HG03175 (cell line): Measurements from ENCODE around the gene ZNF302.
"Not testable (repeated sequence)": the region's sequence is repeated elsewhere in the genome, so short reads cannot be mapped to it uniquely, and the experiment has no call there.

Experiments
- ATAC-seq: cut with Tn5 transposase; IDR thresholded peaks from one replicate; pipeline ENCODE4 v1.9.1; 2021; ENCODE audit warnings: mild to moderate bottlenecking, moderate library complexity; ENCODE audit not compliant: unreplicated experiment

Gene ZNF302

DNA sequence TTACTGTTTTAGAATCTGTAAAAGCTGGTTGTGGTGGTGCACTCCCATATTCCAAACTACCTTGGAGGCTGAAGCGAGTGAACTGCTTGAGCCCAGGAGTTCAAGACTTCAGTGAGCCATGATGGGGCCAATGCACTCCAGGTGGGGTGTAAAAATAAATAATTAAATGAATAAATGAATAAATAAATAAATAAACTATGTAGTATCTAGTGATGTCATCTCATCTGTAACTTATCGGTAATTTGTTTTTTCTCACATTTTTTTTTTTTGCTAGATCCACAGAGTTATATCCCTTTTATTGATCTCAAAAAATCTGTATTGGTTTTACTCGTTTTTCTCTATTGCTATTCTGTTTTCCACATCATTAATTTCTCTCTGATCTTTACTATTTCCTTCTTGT, 5.5 kb upstream of the ZNF302 start:
- ATAC-seq, result no peak

DNA sequence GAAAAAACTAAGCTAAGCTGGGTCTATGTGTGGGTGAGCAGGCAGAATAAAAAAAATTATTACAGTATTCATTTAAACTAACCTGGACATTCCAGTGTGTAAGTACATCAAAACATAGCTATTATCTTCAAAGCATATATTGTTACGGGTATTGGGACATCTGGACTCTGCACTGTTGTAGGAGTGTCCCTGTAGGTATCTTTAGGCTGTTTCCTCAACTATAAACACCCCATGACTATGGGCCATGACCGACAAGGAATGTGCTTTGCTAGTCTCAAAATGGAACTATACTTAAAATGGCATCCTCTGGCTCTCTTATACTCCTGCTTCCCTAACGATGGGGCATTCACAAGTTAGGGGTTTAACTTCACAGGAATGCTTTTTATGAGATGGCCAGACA, 3.9 kb upstream of the ZNF302 start:
- ATAC-seq, result no peak

DNA sequence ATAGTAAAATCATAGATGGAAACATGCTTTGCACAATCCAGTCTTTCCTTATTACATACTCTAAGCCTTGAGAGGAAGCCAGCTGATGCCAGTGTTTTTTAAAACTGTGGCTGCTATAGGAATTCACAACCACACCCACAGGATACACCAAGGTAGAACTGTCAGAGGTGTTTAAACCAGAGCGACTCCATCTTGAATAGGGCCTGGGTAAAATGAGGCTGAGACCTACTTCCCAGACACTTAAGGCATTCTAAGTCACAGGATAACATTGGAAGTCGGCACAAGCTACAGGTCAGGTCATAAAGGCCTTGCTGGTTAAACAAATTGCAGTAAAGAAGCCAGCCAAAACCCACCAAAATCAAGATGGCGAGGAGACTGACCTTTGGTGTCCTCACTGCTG, 2.2 kb upstream of the ZNF302 start:
- no peak for ATAC-seq

DNA sequence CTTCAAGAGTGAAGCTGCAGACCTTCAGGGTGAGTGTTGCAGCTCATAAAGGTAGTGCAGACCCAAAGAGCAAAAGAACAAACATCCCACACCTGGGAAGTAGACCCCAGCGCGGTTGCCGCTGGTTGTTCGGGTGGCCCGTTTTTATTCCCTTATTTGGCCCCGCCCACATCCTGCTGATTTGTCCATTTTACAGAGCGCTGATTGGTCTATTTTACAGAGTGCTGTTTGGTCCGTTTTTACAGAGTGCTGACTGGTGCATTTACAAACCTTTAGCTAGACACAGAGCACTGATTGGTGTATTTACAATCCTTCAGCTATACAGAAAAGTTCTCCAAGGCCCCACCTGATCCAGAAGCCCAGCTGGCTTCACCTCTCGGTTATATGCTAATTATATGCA, 1.6 kb upstream of the ZNF302 start:
- ATAC-seq, result no peak

DNA sequence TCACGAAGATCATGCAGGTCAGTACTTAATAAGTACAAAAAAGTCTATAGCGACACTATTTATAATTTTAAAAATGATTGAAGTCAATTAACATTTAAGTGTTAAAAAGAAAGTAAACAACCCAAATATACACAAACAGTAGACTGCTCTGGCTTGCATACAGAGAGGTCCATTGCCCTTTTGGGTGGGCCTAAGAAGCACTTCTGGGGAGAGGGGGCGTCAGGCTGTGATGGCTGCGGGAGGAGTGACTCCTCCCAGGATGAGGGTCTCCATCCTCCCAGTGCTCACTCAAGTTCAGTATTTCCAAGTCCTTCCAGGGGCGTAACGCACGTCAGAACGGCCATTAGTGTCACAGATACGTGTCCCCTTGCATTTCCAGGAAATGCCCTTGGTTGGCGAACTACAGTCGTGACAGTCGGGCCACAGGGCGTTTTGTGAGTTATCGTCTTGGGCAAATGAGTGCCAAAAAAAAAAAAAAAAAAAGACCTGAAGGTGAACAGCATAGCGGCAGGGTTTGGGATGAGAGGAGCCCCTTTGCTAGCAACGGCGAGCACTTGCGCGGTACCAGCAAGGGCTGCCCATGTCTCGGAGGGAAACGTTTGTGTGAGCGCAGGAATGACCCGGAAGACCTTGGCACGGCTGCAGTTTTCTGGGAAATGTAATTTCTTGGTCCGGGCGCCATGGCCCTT, 637 bp upstream of the ZNF302 start, which contains the start of gene SCGB2B2:
SCGB2B2 (minus strand) TSS at position 463 of the 689 bp plus-strand sequence. CDS start 82,596 bp downstream, outside the sequence.
- peak; percentile 49 for ATAC-seq

DNA sequence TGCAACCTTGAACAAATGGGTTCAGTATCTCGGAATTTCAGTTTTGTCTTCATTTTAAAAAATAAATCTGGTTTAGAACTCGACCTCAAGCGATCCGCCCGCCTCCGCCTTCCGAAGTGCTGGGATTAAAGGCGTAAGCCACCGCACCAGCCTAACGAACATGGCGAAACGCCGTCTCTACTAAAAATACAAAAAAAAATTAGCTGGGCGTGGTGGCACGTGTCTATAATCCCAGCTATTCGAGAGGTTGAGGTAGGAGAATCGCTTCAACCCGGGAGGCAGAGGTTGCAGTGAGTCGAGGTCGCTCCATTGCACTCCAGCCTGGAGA, 571 bp downstream of the ZNF302 start:
- no peak for ATAC-seq

DNA sequence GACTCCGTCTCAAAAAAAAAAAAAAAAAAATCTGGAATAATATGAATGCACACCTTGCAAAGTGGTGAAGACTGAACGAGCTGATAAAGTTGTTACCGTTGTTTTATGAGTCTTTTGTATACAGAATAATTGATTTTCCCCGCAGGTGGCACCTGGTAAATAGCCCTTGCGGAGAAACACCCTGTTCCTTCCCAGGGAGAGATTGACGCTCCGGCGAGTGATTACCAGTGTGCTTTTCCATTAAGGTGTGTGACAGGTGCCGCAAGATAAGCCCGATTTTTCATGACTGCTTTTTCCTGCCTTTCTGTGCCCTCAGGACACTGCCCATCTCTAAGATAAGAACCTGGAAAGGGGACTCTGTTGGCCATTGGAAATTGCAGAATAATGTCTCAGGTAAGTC, 943 bp downstream of the ZNF302 start:
- ATAC-seq, result no peak

DNA sequence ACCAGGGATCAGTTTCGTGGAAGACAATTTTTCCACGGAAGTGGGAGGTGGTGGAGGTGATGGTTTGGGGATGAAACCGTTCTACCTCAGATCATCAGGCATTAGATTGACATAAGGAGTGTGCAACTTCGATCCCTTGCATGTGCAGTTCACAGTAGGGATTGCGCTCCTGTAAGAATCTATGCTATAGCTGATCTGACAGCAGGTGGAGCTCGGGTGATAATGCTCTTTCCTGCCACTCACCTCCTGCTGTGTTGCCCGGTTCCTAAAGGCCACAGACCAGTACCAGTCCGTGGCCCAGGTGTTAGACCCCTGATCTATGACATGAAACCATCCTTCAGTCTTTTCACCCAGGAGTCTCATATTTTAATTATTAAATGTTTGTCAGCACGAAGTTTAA, 4.0 kb downstream of the ZNF302 start:
- no peak for ATAC-seq

DNA sequence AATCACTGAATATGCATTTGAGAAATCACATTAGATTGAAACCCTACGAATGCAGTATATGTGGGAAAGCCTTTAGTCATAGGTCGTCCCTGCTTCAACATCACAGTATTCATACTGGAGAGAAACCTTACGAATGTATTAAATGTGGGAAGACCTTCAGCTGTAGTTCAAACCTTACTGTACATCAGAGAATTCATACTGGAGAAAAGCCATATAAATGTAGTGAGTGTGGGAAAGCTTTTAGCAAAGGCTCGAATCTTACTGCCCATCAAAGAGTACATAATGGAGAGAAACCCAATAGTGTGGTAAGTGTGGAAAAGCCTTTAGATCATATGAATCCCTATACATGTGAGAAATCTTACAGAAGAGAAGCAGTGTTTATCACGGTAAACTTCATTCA, 7.8 kb downstream of the ZNF302 start:
- ATAC-seq, result not testable (repeated sequence)

DNA sequence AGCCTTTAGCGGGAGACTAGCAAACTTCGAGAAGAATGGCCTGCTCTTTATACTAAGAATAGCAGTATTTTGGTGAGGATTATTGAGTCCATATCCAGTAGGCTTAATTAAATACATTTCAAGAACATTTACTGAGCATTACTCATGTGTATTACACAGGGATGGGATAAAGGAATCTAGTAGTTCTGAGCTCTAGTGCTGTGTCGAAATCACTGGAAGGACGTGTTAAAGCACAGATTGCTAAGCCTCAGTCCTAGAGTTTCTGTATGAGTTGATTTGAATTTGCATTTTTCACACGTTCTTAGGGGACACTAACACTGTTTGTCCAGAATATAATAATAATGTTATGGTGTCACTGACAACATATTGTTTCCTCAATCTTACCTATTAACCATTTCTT, 9.0 kb downstream of the ZNF302 start:
- ATAC-seq, result no peak

DNA sequence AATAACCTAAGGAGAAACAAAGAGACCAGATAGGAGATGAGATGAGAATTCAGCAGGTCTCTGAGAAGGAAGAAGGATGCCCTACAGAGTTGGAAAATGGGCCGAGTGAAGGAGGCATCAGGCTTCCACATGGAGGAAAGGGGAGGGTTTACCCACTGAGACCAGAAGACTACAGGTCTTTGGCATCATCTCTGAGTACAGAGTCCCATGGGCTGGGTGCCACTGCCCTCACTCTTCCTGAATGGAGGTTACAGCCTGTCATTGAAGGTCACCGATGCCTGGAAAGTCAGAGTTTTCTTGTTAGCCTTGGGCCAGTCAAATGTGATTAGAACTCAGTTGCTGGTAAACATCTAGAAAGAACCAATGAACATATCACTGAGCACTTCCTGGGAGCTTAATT, 9.9 kb downstream of the ZNF302 start:
- ATAC-seq, result no peak

DNA sequence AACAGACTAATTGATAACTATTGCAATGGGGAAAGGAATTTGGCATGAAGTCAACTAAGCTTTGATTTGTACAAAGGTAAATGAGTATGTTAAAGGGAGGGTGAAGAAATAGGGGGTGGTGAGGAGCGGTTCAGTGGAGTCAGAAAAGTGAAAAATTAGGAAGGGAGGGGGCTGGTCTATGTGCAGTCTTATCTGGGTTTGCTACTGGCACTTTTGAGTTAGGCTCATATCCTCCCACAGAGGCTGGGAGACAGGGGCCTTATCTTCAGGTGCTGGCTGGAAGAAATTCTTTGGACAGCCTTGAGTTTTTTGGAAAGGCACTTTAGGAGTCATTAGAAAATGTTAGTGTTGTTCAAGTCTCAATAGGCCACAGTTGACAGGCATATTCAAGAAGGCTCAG, 11.1 kb downstream of the ZNF302 start:
- ATAC-seq, result no peak

DNA sequence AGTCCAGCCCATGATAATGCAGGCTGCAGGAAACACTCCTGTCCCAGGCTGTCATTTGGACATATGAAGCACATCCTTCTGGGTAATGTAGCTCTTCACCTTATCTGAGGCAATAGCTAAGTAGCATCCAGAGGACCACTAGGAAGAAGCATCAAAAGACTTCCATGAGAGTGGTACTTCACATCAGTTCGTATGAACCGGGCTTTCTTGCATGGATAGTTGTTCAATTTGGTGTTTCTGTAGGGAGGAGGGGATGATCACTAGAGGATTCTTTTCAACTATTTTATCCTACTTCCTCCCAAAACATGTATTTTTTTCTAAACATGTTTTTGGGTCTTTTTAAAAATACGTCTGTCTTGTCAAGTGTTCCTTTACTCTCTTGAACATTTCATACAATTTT, 12.9 kb downstream of the ZNF302 start:
- ATAC-seq, result no peak

DNA sequence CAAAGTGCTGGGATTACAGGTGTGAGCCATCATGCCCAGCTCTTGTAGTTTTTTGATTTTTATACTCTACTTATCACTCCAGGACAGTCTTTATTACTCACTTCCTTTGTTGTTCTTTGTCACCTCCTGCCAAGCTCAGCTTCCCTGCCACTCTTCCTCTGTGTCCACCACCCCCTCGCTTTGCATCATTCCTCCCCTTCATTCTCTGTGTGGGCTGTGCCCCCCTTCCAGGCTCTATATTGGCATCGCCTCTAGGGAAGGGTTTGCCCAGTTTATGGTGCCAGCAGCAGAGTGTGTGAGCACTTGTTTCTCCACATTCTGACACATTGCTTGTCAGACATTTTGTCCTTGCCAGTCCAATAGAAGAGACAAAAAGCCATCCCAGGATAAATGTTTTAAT, 15.1 kb downstream of the ZNF302 start:
- ATAC-seq, result no peak

DNA sequence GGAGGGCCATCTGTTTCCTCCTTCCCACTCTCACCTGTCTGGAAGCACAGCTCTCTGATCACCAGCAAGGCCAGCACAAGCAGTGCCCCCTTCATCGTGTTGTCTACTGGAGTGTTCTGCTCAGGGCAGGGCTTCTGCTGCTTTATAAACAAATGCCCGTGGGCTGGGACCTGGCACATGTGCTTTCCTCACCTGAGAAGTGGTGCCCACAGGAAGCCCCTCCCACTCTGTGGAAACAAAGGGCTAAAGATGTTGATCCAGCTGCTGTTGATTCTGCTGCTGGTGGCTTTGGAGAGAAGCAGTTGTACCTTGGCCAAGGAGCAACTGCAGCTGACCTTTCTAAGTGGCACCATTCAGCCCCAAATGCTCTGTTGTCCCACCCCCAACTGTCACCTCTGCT, 30.2 kb downstream of the ZNF302 start:
- ATAC-seq, result no peak

DNA sequence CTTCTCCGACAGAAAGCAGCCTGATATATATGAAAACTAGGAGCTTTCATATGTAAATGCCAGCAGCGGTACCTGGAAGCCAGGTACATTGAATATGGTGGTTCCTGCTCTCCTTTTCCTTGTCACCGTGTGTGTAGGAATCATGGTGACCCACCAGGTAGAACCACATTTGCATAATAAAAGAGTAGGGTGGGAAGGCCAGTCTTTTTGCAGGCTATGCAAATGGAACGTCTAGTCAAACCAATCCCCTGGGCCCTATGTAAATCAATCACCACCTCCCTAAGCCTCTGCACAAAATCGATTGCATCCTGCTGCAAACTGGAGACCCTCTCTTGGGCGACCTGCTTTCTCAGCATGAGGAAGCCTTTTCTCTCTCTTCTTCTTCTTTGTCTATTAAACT, 34.4 kb downstream of the ZNF302 start:
- no peak for ATAC-seq

DNA sequence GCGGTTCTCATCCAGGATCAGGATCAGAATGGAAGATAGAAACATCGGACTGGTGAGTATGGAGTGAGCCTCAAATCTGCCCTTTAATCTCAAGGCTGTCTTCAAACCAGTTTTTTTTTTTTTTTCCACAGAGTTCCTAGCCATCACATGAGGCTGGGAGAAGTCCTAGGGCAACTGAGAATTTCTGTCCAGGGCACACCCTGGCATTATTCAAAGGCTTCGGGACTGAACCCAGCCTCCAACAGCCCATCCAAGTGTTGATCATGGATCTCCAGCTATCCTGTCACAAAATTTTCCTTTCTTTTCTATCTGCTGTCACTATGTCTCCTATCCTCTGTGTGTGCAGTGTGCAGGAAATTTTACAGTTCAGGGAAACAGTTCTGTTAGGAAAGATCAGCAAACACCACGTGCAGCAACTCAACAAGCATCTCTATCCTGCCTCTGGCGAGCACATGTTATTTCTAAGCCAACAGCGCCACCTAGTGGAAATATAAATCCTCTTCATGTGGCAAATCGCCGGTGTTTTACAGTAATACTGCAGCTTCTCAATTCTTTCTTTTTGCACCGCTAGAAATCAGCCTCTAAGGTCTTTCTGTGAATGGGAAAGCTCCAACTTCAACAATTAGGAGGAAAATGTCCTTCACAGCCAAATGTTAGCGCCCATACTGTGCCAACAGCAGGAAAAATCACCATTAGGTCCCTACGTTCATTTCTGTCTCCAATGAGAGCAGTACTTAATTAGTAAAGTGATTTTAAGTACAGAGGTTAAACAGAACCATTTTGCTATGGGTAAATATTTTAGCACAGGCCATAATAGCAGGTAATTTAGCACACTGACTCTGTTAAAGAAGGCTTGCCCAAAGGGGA, 35.1 kb downstream of the ZNF302 start:
- ATAC-seq, result no peak

DNA sequence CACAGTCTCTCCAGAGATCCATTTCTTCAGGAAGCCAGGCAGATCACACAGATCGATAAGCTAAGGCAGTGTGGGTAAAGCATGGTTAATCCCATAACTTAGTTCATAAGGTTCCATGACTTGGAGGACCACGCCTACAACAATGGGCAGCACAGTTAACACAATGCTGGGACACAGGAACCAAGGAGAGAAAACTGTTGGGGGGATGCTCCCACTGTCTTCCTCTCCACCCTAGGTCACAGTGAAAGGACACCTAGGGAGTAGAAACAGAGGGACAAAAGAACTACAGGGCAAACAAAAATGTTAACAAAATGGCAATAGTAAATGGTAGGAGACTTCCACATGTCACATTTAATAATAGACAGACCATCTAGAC, 35.8 kb downstream of the ZNF302 start:
- no peak for ATAC-seq

DNA sequence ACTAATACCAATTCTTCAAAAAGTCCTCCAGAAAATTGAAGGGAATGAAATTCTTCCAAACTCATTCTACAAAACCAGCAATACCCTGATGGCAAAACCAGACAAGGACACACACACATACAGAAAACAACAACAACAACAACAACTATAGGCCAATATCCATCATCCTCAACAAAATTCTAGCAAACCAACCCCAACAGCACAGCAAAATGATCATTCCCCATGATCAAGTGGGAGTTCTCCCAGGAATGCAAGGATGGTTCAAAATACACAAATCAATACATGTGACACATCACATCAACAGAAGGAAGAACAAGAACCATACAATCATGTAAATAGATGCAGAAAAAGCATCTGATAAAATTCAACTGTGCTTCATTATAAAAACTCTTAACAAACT, 37.9 kb downstream of the ZNF302 start:
- no peak for ATAC-seq

DNA sequence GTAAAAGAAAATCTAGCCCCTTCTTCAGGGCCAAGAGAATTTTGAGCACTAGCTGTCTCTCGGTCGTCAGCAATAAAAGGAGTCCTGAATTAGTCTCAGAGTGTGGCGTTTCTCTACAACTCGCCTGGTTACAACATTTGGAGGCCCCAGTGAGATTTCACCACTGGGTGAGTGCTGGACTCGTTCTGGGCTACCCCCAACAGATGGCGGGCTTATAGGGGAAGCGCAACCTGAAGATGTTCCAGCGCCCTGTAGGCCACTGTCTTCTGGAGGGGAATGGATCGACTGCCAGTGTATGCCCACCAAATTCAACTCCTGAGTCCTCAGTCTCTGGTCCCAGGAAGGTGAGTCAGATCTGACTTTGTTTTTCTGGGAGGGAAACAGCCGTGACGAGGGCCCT, 44.9 kb downstream of the ZNF302 start:
- ATAC-seq, result no peak

DNA sequence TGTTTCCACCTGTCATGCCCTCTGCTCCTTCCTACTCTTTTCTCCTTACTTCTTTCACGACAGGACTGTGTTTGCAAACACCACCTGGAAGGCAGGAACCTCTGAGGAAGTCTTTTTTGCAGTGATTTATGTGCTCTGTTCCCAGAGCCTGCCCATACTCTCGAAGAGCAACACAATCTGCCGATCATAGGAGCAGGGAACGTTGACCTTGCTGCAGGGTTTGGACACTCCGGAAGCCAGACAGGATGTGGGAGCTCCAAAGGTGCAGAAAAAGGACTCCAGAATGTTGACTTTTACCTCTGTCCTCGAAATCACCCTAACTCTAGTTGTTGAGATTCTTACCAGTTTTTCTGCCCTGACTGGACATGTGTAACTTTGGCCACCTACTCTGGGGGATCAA, 47.9 kb downstream of the ZNF302 start:
- no peak for ATAC-seq

DNA sequence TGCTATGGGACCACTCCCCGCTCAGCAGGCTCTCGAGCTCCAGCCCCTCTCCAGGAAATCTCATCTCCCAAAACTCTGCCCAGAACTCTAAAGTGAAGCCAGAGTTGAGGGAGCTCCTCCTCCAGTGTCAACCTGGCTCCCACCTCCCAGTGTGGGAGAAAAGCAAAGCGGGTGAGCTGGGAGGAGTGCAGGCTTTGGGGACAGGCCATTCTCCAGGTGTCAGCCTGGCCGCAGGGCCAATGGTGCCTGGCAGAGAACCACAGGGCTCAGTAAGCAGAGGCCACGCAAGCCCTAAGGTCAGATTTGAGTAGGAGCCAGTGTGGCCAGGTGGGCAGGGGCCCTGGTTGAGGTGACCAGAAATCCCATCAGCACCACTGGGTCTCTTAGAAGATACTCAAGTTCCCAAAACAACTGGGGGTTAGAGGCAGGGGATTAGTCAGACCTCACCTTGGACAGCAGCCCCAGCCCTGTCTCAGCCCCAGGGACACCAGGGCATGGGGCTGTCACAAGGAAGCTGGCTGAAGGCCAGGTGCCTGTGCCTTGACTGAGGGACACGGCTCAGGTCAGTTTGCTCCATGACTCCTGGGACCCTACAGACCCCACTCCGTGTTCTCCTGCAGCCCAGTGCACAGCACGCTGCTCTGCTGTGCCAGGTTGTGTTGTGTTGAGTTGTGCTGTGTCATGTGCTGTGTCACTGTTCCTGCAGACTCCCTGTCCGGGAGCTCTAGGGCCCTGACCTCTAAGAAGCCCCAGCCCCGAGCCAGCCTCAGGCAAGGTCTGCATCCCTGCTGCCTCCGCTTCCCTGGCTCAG, 53.7 kb downstream of the ZNF302 start:
- no peak for ATAC-seq
